Smooth muscle cell (in vitro differentiated cells): ENCODE data around the gene CDK7. TPM values are rescaled to one million over a fixed set of nuclear protein-coding genes. Genes with fewer than 3 reads are reported as not detected.

Experiments
- DNase-seq: peaks from one replicate; lab custom pipeline; 2025; ENCODE audit not compliant: unreplicated experiment; lab: John Stamatoyannopoulos, UW
- H2AFZ ChIP-seq: fragments of 200-600 bp; sonication (generic); 2 replicates; pipeline ENCODE4 v1.6.0; 2016; ENCODE audit warnings: antibody characterized with exemption, low read depth, mild to moderate bottlenecking
- H3F3A ChIP-seq: fragments of 200-600 bp; sonication (generic); 2 replicates; pipeline ENCODE4 v1.6.0; 2017; ENCODE audit warnings: antibody characterized with exemption, low read depth
- H3K27ac ChIP-seq: fragments of 200-600 bp; sonication (generic); 2 replicates; pipeline ENCODE4 v1.5.1; 2016; ENCODE audit warnings: low read depth, mild to moderate bottlenecking
- H3K27me3 ChIP-seq: fragments of 200-600 bp; sonication (generic); 2 replicates; pipeline ENCODE4 v1.6.1; 2016; ENCODE audit warnings: low read depth, mild to moderate bottlenecking
- H3K36me3 ChIP-seq: fragments of 200-600 bp; sonication (generic); 2 replicates; pipeline ENCODE4 v1.5.1; 2016; ENCODE audit warnings: low read depth
- H3K4me1 ChIP-seq: fragments of 200-600 bp; sonication (generic); 2 replicates; pipeline ENCODE4 v1.5.1; 2016; ENCODE audit warnings: low read depth
- H3K4me2 ChIP-seq: fragments of 200-600 bp; sonication (generic); 2 replicates; pipeline ENCODE4 v1.6.0; 2016; ENCODE audit warnings: mild to moderate bottlenecking
- H3K4me3 ChIP-seq: fragments of 200-600 bp; sonication (generic); 2 replicates; pipeline ENCODE4 v1.5.1; 2016; ENCODE audit warnings: mild to moderate bottlenecking
- H3K79me2 ChIP-seq: fragments of 200-600 bp; sonication (generic); 2 replicates; pipeline ENCODE4 v1.6.0; 2016; ENCODE audit warnings: low read depth, mild to moderate bottlenecking
- H3K9ac ChIP-seq: fragments of 200-600 bp; sonication (generic); 2 replicates; pipeline ENCODE4 v1.6.0; 2016; ENCODE audit warnings: low read depth
- H3K9me3 ChIP-seq: fragments of 200-600 bp; sonication (generic); replicated peaks from 2 replicates; pipeline ENCODE4 v1.5.1; 2016; ENCODE audit warnings: low read depth
- H4K20me1 ChIP-seq: fragments of 200-600 bp; sonication (generic); 2 replicates; pipeline ENCODE4 v1.6.0; 2016; ENCODE audit warnings: low read depth
- CTCF ChIP-seq: fragments of 200-600 bp; sonication (generic); IDR thresholded peaks from 2 replicates; pipeline ENCODE4 v1.5.1; 2017; ENCODE audit warnings: borderline replicate concordance, mild to moderate bottlenecking, antibody characterized with exemption; ENCODE audit not compliant: insufficient read depth, poor library complexity, severe bottlenecking
- WGBS: methylation state at CpG from one replicate; pipeline ENCODE4 v1.1.7; 2016; ENCODE audit warnings: low lambda C conversion rate; 5-methylcytosine and 5-hydroxymethylcytosine counted together
- polyA plus RNA-seq: library from polyadenylated mRNA; unstranded; fragments of >200 nt; fragmentation: Nextera tagmentation; extraction: Ambion mirVana; gene quantifications from 2 replicates; pipeline ENCODE4 v1.2.1, GENCODE V29; 2016
- total RNA-seq: library from RNA; depleted of rRNA; stranded (reverse); fragments of >200 nt; gene quantifications from 2 replicates; pipeline ENCODE4 v1.2.3, GENCODE V29; 2014

CDK7 gene
- total and polyA plus RNA-seq, 2 experiments from 2014 or later = 43.4 to 47.2 TPM

- H3K4me2 ChIP-seq = no peak overlapping the region
- no peaks in the 10 kb centered on the region for H3F3A ChIP-seq
- no peaks in the 10 kb centered on the region for H3K79me2 ChIP-seq
- WGBS = 94% methylated on average over 9 of the region's 9 CpGs
- H3K9ac ChIP-seq = no peak overlapping the region
- DNase-seq = no peak
- TF ChIP-seq CTCF = no peak
- no peaks in the 10 kb centered on the region for H3K27me3 ChIP-seq
- H4K20me1 ChIP-seq = no peaks in the 10 kb centered on the region
- no peak overlapping the region for H3K4me3 ChIP-seq
- no peaks in the 10 kb centered on the region for H3K9me3 ChIP-seq
- H2AFZ ChIP-seq = no peak overlapping the region
- H3K36me3 ChIP-seq = no peaks in the 10 kb centered on the region
- H3K27ac ChIP-seq = no peak overlapping the region
- no peaks in the 10 kb centered on the region for H3K4me1 ChIP-seq
Measured at GRCh38 chr5:69313428-69313827, 78.7 kb downstream of the CDK7 start.

- Histone ChIP-seq H3K4me3 (no peak overlapping the region), H2AFZ (no peak overlapping the region), H3K9ac (no peak overlapping the region), H3K9me3 (no peaks in the 10 kb centered on the region), H3K27me3 (no peaks in the 10 kb centered on the region), H4K20me1 (no peaks in the 10 kb centered on the region), H3K4me1 (no peaks in the 10 kb centered on the region), H3F3A (no peaks in the 10 kb centered on the region), H3K4me2 (no peak overlapping the region), H3K27ac (no peak overlapping the region), H3K36me3 (no peaks in the 10 kb centered on the region), H3K79me2 (no peaks in the 10 kb centered on the region)
- DNase-seq = no peak
- TF ChIP-seq CTCF = no peak
- 88% methylated on average over 1 of the region's 1 CpG for WGBS
Measured at GRCh38 chr5:69315972-69316371, 81.3 kb downstream of the CDK7 start.

- 86% methylated on average over 4 of the region's 4 CpGs for WGBS
- H3K27ac ChIP-seq = no peak overlapping the region
- no peaks in the 10 kb centered on the region for H3K4me1 ChIP-seq
- no peak overlapping the region for H3K4me3 ChIP-seq
- H3K9me3 ChIP-seq = no peaks in the 10 kb centered on the region
- no peak overlapping the region for H2AFZ ChIP-seq
- H3K36me3 ChIP-seq = no peaks in the 10 kb centered on the region
- no peaks in the 10 kb centered on the region for H3F3A ChIP-seq
- TF ChIP-seq CTCF = no peak
- DNase-seq = no peak
- no peak overlapping the region for H3K9ac ChIP-seq
- no peaks in the 10 kb centered on the region for H3K79me2 ChIP-seq
- H3K27me3 ChIP-seq = no peaks in the 10 kb centered on the region
- no peaks in the 10 kb centered on the region for H4K20me1 ChIP-seq
- no peak overlapping the region for H3K4me2 ChIP-seq
Measured at GRCh38 chr5:69317391-69317790, 82.7 kb downstream of the CDK7 start.

- 100% methylated on average over 1 of the region's 1 CpG for WGBS
- H4K20me1 ChIP-seq = no peaks in the 10 kb centered on the region
- no peak for DNase-seq
Measured at GRCh38 chr5:69326365-69326764, 91.7 kb downstream of the CDK7 start.

More at GRCh38 chr5:69326365-69326764, 91.7 kb downstream of the CDK7 start:
- H3K27ac ChIP-seq = no peak overlapping the region
- H3K9ac ChIP-seq = no peak overlapping the region
- no peaks in the 10 kb centered on the region for H3F3A ChIP-seq
- H3K4me1 ChIP-seq = no peaks in the 10 kb centered on the region
- H3K27me3 ChIP-seq = no peaks in the 10 kb centered on the region
- H2AFZ ChIP-seq = no peak overlapping the region
- no peaks in the 10 kb centered on the region for H3K36me3 ChIP-seq
- no peaks in the 10 kb centered on the region for H3K9me3 ChIP-seq
- no peak overlapping the region for H3K4me3 ChIP-seq
- no peaks in the 10 kb centered on the region for H3K79me2 ChIP-seq
- TF ChIP-seq CTCF = no peak
- no peak overlapping the region for H3K4me2 ChIP-seq
